H1 (cell line): Measurements from ENCODE around the gene CCDC110. TPM values are rescaled to one million over a fixed set of nuclear protein-coding genes. Genes with fewer than 3 reads are reported as not detected.

Experiments
- CTCF ChIA-PET: fragments of 300-600 bp; sonication (Branson Sonifier 250); formaldehyde crosslinking; loops from one replicate; lab custom pipeline; 2021; ENCODE audit not compliant: partially characterized antibody; lab: Charles Lee
- POLR2A ChIA-PET: fragments of 300-600 bp; sonication (Branson Sonifier 250); formaldehyde crosslinking; loops from one replicate; lab custom pipeline; 2021; ENCODE audit warnings: inconsistent platforms; ENCODE audit not compliant: partially characterized antibody; lab: Charles Lee
- DNase-seq, 2 experiments: peaks; one replicate each; pipeline versions ENCODE4 v3.0.0 to v3.0.0-alpha.2; 2010 to 2022; ENCODE audit warnings: low spot score in 2 of 2, low read depth in 1 of 2, mixed read lengths in 1 of 2
- FAIRE-seq: peaks from 2 replicates; lab custom pipeline; 2011; peaks lifted over from hg19 to GRCh38; lab: Jason Lieb, UNC
- H2AFZ ChIP-seq: 2 replicates; pipeline ENCODE4 v1.8.1; 2012; ENCODE audit warnings: low read length, inconsistent platforms
- H2AK5ac ChIP-seq: 2 replicates; pipeline ENCODE4 v1.6.1; 2013; ENCODE audit warnings: low read depth, low read length
- H2BK120ac ChIP-seq: replicated peaks from 2 replicates; pipeline ENCODE3; 2013; ENCODE audit warnings: low read depth, low read length, inconsistent platforms
- H2BK12ac ChIP-seq: 2 replicates; pipeline ENCODE4 v1.6.1; 2013; ENCODE audit warnings: low read depth, low read length
- H2BK15ac ChIP-seq: 2 replicates; pipeline ENCODE4 v1.6.1; 2013; ENCODE audit warnings: low read length
- H2BK20ac ChIP-seq: 2 replicates; pipeline ENCODE4 v1.6.1; 2013; ENCODE audit warnings: low read length
- H2BK5ac ChIP-seq: 2 replicates; pipeline ENCODE4 v1.6.1; 2013; ENCODE audit warnings: low read depth, low read length
- H3K14ac ChIP-seq: 2 replicates; pipeline ENCODE4 v1.6.1; 2013; ENCODE audit warnings: inconsistent platforms; ENCODE audit not compliant: insufficient read length
- H3K18ac ChIP-seq: 2 replicates; pipeline ENCODE4 v1.6.1; 2013; ENCODE audit warnings: low read length; ENCODE audit errors: extremely low read depth
- H3K23ac ChIP-seq: 2 replicates; pipeline ENCODE4 v1.6.1; 2013; ENCODE audit warnings: inconsistent platforms; ENCODE audit not compliant: insufficient read length
- H3K23me2 ChIP-seq: 2 replicates; pipeline ENCODE4 v1.6.1; 2013; ENCODE audit warnings: low read depth, low read length
- H3K27ac ChIP-seq: 2 replicates; pipeline ENCODE4 v1.6.1; 2011; ENCODE audit warnings: low read depth, low read length, inconsistent platforms
- H3K27me3 ChIP-seq, 4 experiments: replicated peaks in 1 of 4; 1 replicate in 1 of 4; 2 replicates in 3 of 4; pipeline versions ENCODE4 v1.6.1 to v1.8.1; 2011 to 2013; ENCODE audit warnings: low read length in 3 of 4, mild to moderate bottlenecking in 3 of 4, inconsistent platforms in 2 of 4, mixed read lengths in 2 of 4, moderate library complexity in 1 of 4; ENCODE audit not compliant: control insufficient read depth in 3 of 4, insufficient read depth in 3 of 4; ENCODE audit errors: extremely low read depth in 1 of 4
- H3K36me3 ChIP-seq, 4 experiments: 2 replicates each; pipeline versions ENCODE4 v1.6.1 to v1.8.1; 2011 to 2013; ENCODE audit warnings: mild to moderate bottlenecking in 4 of 4, low read length in 3 of 4, moderate library complexity in 2 of 4, control low read depth in 1 of 4, inconsistent platforms in 1 of 4; ENCODE audit not compliant: insufficient read depth in 4 of 4, control insufficient read depth in 2 of 4
- H3K4ac ChIP-seq: replicated peaks from 2 replicates; pipeline ENCODE3; 2013; ENCODE audit warnings: low read length, low read depth, mixed read lengths, inconsistent platforms; ENCODE audit not compliant: insufficient read length
- H3K4me1 ChIP-seq, 4 experiments: replicated peaks in 1 of 4; 1 replicate in 1 of 4; 2 replicates in 3 of 4; pipeline versions ENCODE4 v1.6.1 to v1.8.1; 2011 to 2013; ENCODE audit warnings: low read length in 3 of 4, inconsistent platforms in 2 of 4, mixed read lengths in 1 of 4; ENCODE audit not compliant: insufficient read depth in 4 of 4, control insufficient read depth in 3 of 4
- H3K4me2 ChIP-seq, 2 experiments: 2 replicates each; pipeline versions ENCODE4 v1.6.1 to v1.8.1; 2011 to 2013; ENCODE audit warnings: low read depth in 2 of 2, low read length in 2 of 2, control low read depth in 1 of 2, inconsistent platforms in 1 of 2, mild to moderate bottlenecking in 1 of 2; ENCODE audit not compliant: insufficient read depth in 1 of 2
- H3K4me3 ChIP-seq, 4 experiments: fragments of 200-600, 300-600 bp in 1 of 4; sonication (generic), shearing (Covaris generic), sonication (Bioruptor Twin) in 1 of 4; 2 replicates each; pipeline versions ENCODE4 v1.5.1 to v1.8.1; 2011 to 2016; ENCODE audit warnings: low read length in 4 of 4, low read depth in 3 of 4, control low read depth in 2 of 4, inconsistent platforms in 2 of 4, mild to moderate bottlenecking in 2 of 4, mixed read lengths in 1 of 4, moderate library complexity in 1 of 4; ENCODE audit not compliant: insufficient read depth in 2 of 4; ENCODE audit errors: extremely low read depth in 1 of 4
- H3K56ac ChIP-seq: replicated peaks from 2 replicates; pipeline ENCODE3; 2013; ENCODE audit warnings: low read depth, mild to moderate bottlenecking, mixed read lengths, low read length, inconsistent platforms; ENCODE audit not compliant: insufficient read length
- H3K79me1 ChIP-seq: 2 replicates; pipeline ENCODE4 v1.6.1; 2013; ENCODE audit warnings: low read depth, low read length, control low read depth
- H3K79me2 ChIP-seq, 2 experiments: 2 replicates each; pipeline versions ENCODE4 v1.6.1 to v1.8.1; 2012 to 2013; ENCODE audit warnings: low read length in 2 of 2, mild to moderate bottlenecking in 2 of 2, inconsistent platforms in 1 of 2; ENCODE audit not compliant: insufficient read depth in 2 of 2, control insufficient read depth in 1 of 2
- H3K9ac ChIP-seq, 4 experiments: replicated peaks in 1 of 4; 1 replicate in 1 of 4; 2 replicates in 3 of 4; pipeline versions ENCODE4 v1.6.1 to v1.8.1; 2011 to 2013; ENCODE audit warnings: low read depth in 3 of 4, low read length in 3 of 4, control low read depth in 2 of 4, mild to moderate bottlenecking in 2 of 4, moderate library complexity in 2 of 4, inconsistent platforms in 1 of 4; ENCODE audit errors: extremely low read depth in 1 of 4
- H3K9me3 ChIP-seq, 2 experiments: 2 replicates each; pipeline versions ENCODE4 v1.6.1 to v1.8.1; 2012 to 2013; ENCODE audit warnings: mild to moderate bottlenecking in 2 of 2, moderate library complexity in 2 of 2, control low read depth in 1 of 2, inconsistent platforms in 1 of 2, low read depth in 1 of 2, low read length in 1 of 2, mixed read lengths in 1 of 2; ENCODE audit not compliant: insufficient read depth in 2 of 2
- H4K20me1 ChIP-seq, 2 experiments: replicated peaks in 1 of 2; 2 replicates each; pipeline versions ENCODE3 to v1.8.1; 2011 to 2013; ENCODE audit warnings: inconsistent platforms in 2 of 2, low read length in 2 of 2, mild to moderate bottlenecking in 1 of 2; ENCODE audit not compliant: insufficient read depth in 2 of 2, control insufficient read depth in 1 of 2
- H4K5ac ChIP-seq: 2 replicates; pipeline ENCODE4 v1.6.1; 2013; ENCODE audit warnings: low read length, low read depth, mixed read lengths, inconsistent platforms; ENCODE audit not compliant: insufficient read length
- H4K8ac ChIP-seq: 2 replicates; pipeline ENCODE4 v1.8.0; 2013; ENCODE audit warnings: mild to moderate bottlenecking, moderate library complexity, low read length, inconsistent platforms; ENCODE audit not compliant: insufficient read depth; ENCODE audit errors: extremely low read depth
- H4K91ac ChIP-seq: replicated peaks from 2 replicates; pipeline ENCODE3; 2013; ENCODE audit warnings: low read length, mixed read lengths, inconsistent platforms; ENCODE audit not compliant: insufficient read length
- SP1 ChIP-seq: IDR thresholded peaks from 2 replicates; pipeline ENCODE4 v1.6.1; 2011; ENCODE audit warnings: low read depth, low read length
- SP2 ChIP-seq: IDR thresholded peaks from 2 replicates; pipeline ENCODE4 v1.6.1; 2012; ENCODE audit warnings: mild to moderate bottlenecking, low read length, inconsistent platforms
- ZNF274 ChIP-seq: IDR thresholded peaks from 2 replicates; pipeline ENCODE4 v1.7.0; 2012; ENCODE audit warnings: low read length, borderline replicate concordance; ENCODE audit errors: extremely low read depth
- WGBS, 2 experiments: shearing (Covaris generic) in 1 of 2; methylation state at CpG; one replicate each; pipeline versions ENCODE4 v1.1.6 to v1.1.7; 2013 to 2015; ENCODE audit warnings: low lambda C conversion rate in 2 of 2, mixed read lengths in 2 of 2, inconsistent platforms in 1 of 2, low coverage in 1 of 2, missing lambda C conversion rate in 1 of 2; ENCODE audit not compliant: insufficient replicate concordance in 2 of 2, insufficient coverage in 1 of 2, insufficient read length in 1 of 2; ENCODE audit errors: extremely low coverage in 1 of 2, missing lambda C conversion rate in 1 of 2; 5-methylcytosine and 5-hydroxymethylcytosine counted together
- polyA plus RNA-seq, 7 experiments: library from polyadenylated mRNA; depleted of rRNA in 3 of 7; stranded (reverse) in 5 of 7; unstranded in 2 of 7; fragments of >200 nt in 5 of 7; fragments of 200-250 nt in 2 of 7; gene quantifications; 1 replicate in 5 of 7; 2 replicates in 1 of 7; 4 replicates in 1 of 7; pipeline versions ENCODE4 v1.2.1 to v1.2.3, GENCODE V29; 2011 to 2013; ENCODE audit warnings: missing spikeins in 2 of 7, mixed read lengths in 2 of 7
- total RNA-seq: library from RNA; stranded (reverse); fragmentation: NEBNext Ultra II Directional; extraction: Animal tissue kit (Norgen Biotek cat#: 25700); gene quantifications from 2 replicates; pipeline ENCODE4 v1.2.1, GENCODE V29; 2021

Gene CCDC110
- total and polyA plus RNA-seq, 2 of the 8 experiments (the other 6 are each of a cell fraction or from before 2014, with no cell fraction given), result 0.33 to 3.1 TPM

GRCh38 chr4:185461565-185461964, 10.0 kb downstream of the CCDC110 start:
- Histone ChIP-seq H4K8ac (no peak overlapping the region), H3K9ac (no peak overlapping the region), H3K18ac (no peak overlapping the region), H4K91ac (no peak overlapping the region), H2BK5ac (no peak overlapping the region), H3K14ac (no peak overlapping the region), H3K27me3 (no peaks in the 10 kb centered on the region), H2BK12ac (no peak overlapping the region), H2BK15ac (no peak overlapping the region), H2BK20ac (no peak overlapping the region), H4K5ac (no peak overlapping the region), H3K4me2 (no peak overlapping the region), H3K27ac (no peak overlapping the region), H2BK120ac (no peak overlapping the region), H3K79me1 (no peaks in the 10 kb centered on the region), H3K23ac (no peak overlapping the region), H3K4me1 (peaks cover 0 to 5% (median 1%) of the 10 kb centered on the region in 4 experiments; a peak in 4 of 7 replicates), H3K79me2 (no peaks in the 10 kb centered on the region), H2AK5ac (no peak overlapping the region), H3K9me3 (no peaks in the 10 kb centered on the region), H4K20me1 (no peaks in the 10 kb centered on the region), H3K4ac (no peak overlapping the region), H3K36me3 (no peaks in the 10 kb centered on the region), H2AFZ (no peak overlapping the region), H3K23me2 (no peaks in the 10 kb centered on the region), H3K4me3 (no peak overlapping the region), H3K56ac (no peak overlapping the region)
- no peak for DNase-seq
- CTCF ChIA-PET, result interaction anchor here (0.7 kb wide), 2 partner anchors 9 to 575 kb away, joined by 3 read pairs; no protein-coding TSS in a partner anchor
- no peak for TF ChIP-seq ZNF274
- no peak for TF ChIP-seq SP2
- no peak for TF ChIP-seq SP1
- whole genome bisulfite sequencing, 2 experiments, result 90% methylated on average over 8 of the region's 8 CpGs; no CpG with 5 or more reads in 1 of the 2 experiments
- no peak for FAIRE-seq
- POLR2A ChIA-PET, result no interaction called here
